Right kidney (tissue), 9 donors: ENCODE measurements around the gene MTLN.
"Not testable (repeated sequence)": the region's sequence is repeated elsewhere in the genome, so short reads cannot be mapped to it uniquely, and the experiment has no call there.

ENCODE experiments used
- DNase-seq: peaks from one replicate; pipeline ENCODE4 v3.0.0-alpha.2; 2016
- long read RNA-seq, 8 donors: transcript quantifications; one replicate each; lab custom pipeline, GENCODE V29; 2026

MTLN gene, protein sequence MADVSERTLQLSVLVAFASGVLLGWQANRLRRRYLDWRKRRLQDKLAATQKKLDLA
- long read RNA-seq, donor 1, transcript MTLN-203 (2 exons, 441 nt), result major isoform, 76 of 77 reads
- long read RNA-seq, donor 1, partial matches to known transcripts, result 0 of 77 reads
- long read RNA-seq, donor 1, other reads (novel, unspliced or antisense), result 0 of 77 reads
- long read RNA-seq, donor 2, transcript MTLN-203 (2 exons, 441 nt), result major isoform, 44 of 44 reads
- long read RNA-seq, donor 2, partial matches to known transcripts, result 0 of 44 reads
- long read RNA-seq, donor 2, other reads (novel, unspliced or antisense), result 0 of 44 reads
- long read RNA-seq, donor 3, transcript MTLN-203 (2 exons, 441 nt), result major isoform, 25 of 25 reads
- long read RNA-seq, donor 3, partial matches to known transcripts, result 0 of 25 reads
- long read RNA-seq, donor 3, other reads (novel, unspliced or antisense), result 0 of 25 reads
- long read RNA-seq, donor 4, transcript MTLN-203 (2 exons, 441 nt), result major isoform, 37 of 37 reads
- long read RNA-seq, donor 4, partial matches to known transcripts, result 0 of 37 reads
- long read RNA-seq, donor 4, other reads (novel, unspliced or antisense), result 0 of 37 reads
- long read RNA-seq, donor 5, transcript MTLN-203 (2 exons, 441 nt), result major isoform, 32 of 32 reads
- long read RNA-seq, donor 5, partial matches to known transcripts, result 0 of 32 reads
- long read RNA-seq, donor 5, other reads (novel, unspliced or antisense), result 0 of 32 reads
- long read RNA-seq, donor 6, transcript MTLN-203 (2 exons, 441 nt), result major isoform, 45 of 45 reads
- long read RNA-seq, donor 6, partial matches to known transcripts, result 0 of 45 reads
- long read RNA-seq, donor 6, other reads (novel, unspliced or antisense), result 0 of 45 reads
- long read RNA-seq, donor 7, transcript MTLN-203 (2 exons, 441 nt), result major isoform, 50 of 50 reads
- long read RNA-seq, donor 7, partial matches to known transcripts, result 0 of 50 reads
- long read RNA-seq, donor 7, other reads (novel, unspliced or antisense), result 0 of 50 reads
- long read RNA-seq, donor 8, transcript MTLN-203 (2 exons, 441 nt), result major isoform, 41 of 41 reads
- long read RNA-seq, donor 8, partial matches to known transcripts, result 0 of 41 reads
- long read RNA-seq, donor 8, other reads (novel, unspliced or antisense), result 0 of 41 reads

DNA sequence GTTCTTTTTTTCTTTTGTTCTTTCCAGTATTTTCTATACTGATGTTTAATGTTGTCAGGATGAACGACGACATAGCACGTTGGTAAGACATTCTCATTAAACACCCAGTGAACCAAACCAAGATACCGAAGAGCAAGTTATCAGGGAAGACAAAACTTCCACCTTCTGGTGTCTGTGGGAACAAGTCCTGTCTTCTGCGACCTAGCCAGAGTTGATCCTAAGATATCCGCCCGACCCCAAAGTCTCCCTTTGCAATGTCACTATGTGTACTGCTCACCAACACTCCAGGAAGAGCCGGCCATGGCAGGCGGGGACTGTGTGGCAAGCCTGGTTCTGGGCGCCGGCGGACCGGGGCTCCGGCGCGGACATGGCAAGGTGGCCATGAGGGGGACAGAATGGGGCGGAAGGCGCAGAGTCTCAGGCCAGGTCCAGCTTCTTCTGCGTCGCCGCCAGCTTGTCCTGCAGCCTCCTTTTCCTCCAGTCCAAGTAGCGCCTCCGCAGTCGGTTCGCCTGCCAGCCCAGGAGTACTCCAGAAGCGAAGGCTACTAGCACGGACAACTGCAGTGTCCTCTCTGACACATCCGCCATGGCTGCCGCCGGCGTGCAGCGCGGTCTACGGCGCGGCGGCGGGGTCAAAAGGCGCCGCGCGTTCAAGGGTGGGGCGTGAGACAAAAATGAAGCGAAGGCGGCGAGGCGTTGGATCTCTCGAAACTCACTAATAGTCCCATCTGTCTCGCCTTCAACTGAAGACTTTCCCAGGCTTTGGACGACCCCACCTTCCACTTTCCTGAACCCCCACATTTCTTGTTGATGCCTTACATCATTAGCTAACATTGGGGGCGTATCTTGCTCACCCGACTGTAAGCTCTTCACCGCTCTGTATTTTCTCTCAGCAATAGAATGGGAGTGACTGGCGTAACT lies at the start of gene MTLN:
Gene MTLN (minus strand): TSS at position 610 of the 921 bp plus-strand sequence. CDS start 22 bp downstream, at position 588.
- DNase-seq, result peak; percentile 97

DNA sequence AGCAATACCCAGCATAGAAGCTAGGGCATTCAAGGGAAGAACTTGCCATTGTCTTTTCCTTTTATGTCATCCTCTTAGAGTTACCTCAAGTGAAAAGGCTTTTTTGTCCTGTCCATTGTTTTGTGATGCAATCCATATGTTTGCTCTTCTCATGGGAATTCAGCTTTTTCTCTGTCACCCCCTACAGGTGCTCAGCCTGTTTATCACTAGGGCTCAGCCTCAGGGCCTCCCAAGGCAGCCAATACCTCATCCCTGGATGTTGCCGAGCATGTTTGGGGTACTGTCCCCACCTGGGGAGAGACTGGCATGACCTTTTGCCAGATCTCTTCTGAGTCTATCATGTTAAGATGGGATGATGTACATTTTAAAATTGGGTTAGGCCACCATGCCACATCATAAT lies 49.6 kb upstream of the MTLN start:
- DNase-seq, result not testable (repeated sequence)

DNA sequence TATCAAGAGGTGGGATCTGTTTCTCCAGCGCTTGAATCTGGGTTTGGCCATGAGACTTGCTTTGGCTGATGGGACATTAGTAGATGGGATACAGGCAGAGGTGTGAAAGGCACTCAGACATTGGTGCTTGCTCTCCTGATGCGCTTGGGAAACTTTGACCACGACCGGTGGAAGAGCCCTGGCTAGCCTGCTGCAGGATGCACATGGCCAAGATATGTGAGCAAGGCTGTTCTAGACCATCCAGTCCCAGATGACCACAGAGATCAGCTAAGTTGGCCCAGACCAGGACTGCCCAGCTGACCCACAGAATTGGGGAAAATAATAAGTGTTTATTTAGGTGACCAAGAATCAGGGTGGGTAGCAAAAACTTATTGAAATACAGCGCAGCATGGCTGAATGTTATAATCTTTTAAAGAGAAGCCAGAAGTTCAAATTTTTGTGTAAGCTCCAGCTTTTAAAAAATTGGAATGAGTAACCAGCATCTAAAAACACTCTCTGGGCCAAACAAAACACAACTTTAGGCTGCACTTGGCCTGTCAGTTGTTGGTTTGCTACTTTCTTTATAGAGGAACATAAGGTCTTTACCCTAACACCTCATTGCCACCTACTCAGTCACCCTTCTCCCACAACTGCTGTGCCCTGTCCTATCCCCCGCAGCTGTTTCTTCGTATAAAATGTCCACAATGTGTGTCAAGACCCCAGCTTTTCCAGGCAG lies 35.9 kb upstream of the MTLN start:
- not testable (repeated sequence) for DNase-seq

DNA sequence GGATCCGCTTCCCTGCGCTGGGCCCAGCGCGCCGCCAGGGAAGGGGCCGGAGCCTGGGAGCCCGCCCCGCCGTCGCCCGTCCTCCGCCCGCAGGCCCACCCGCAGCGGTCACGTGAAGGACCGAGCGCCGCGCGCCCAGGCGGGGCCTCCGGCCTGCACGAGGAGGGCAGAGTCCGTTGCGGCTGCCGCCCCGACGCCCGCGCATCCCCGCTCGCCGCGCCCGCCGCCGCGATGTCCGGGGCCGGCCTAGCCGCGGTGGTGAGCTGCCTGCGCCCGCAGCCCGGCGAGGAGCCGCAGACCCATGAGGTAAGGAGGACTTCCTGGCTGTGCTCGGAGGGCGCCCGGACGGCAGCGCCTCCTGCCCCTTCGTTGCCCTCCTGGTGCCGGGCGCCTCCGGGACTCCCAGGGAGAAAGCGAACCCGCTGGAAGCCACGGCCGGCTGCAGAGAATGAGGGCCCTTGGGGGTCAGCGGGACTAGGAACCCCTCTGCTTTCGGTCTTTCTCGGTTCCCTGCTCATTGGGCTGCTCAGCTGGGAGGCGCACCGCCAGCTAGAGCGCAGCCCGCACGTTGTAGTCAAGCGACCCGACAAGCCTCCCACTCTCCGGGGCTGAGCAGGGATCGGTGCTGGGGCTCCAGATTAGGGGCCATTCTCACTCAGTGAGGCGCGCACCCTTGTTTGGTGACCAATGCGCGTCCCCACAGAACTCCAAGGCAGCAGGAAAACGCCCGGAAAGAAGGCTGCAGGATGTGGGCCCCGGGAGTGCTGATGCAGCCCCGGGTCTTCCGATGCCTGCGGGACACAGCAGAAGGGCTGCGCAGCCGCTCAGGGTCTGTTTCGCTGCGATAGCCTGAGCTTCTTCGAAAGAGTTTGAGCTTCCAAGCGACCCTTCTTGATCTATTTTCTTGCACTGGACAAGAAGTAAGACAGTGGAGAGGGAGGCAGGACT lies 33.4 kb upstream of the MTLN start:
- DNase-seq, result not testable (repeated sequence)

DNA sequence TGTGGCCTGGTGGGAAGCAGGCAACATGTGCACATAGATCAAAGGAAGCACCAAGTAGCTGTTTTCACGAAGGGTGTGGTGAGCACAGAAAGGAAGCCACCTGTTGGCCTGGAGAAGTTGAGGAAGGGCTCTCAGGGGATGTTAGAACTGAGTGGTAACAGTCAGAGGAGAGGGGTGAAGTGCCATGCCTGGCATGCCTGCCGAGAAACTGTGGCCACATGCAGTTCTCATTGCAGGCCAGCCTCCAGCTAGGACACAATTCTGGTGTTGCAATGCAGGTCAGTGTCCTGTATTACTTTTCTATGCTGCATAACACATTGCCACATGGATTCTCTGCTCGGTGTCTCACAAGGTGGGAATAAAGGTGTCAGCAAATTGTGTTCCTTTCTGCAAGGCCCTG lies 30.9 kb upstream of the MTLN start:
- not testable (repeated sequence) for DNase-seq

DNA sequence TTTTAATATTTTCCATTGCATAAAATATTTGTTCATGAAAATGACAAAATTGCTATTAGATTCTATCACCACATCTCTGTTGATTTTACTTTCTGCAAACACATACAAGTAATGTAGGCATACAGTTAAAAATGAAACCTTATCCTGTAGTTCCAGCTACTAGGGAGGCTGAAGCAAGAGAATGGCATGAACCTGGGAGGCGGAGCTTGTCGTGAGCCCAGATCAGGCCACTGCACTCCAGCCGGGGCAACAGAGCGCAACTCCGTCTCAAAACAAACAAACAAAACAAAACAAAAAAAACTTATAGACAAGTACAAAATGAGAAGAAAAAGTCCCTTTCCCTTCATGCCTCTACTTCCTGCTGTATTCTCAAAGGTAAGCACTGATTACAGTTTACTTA lies 22.2 kb upstream of the MTLN start:
- DNase-seq, result not testable (repeated sequence)

DNA sequence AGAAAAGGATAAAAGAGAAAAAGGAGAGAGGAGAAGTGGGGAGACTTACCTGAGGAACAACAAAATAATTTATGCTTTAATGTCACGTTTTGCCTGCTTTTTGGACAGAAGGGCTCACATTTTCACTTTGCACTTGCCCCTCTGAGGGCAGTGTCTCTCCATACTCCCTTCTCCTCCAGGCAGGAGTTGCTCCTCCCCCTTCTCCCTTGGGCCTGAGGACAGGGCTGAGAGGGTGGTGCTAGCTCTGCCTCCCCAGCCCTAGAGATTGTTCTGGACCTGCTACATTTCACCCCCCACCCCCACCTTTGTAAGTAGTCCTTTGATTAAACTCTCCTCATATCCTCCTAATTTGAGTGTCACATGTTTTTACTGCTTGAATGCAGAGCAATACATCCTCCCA lies 17.5 kb upstream of the MTLN start:
- not testable (repeated sequence) for DNase-seq

DNA sequence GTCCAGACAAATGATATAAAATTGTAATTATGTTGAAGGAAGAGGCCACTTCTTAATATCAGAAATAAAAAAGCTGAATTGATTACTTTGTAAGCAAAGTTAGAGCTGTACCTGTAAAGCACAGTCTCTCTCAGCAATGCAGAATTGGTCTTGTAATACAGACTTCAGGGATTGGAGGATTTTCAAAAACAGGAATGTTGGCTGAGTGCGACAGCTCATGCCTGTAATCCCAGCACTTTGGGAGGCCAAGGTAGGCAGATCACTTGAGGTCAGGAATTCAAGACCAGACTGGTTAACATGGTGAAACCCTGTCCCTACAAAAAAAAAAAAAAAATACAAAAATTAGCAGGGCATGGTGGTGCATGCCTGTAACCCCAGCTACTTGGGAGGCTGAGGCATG lies 10.3 kb upstream of the MTLN start:
- not testable (repeated sequence) for DNase-seq

DNA sequence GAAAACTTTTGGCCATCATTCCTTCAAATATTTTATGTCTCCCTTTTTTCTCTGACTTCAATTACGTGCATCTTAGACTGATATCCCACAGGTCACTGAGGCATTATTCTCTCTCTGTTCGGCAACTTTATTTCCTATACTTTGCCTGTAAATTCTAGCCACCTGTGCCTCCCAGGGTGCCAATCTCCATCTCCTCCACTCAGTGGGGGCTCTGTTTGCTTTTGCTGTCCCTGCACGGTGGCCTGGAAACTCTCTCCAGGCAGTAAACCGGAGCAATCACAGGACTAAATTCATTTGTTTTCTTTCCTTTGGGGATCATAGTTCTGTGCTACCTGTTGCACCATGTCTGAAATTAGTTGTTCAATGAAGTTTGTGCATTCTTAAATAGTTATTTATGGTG lies 9.6 kb upstream of the MTLN start:
- no peak for DNase-seq

DNA sequence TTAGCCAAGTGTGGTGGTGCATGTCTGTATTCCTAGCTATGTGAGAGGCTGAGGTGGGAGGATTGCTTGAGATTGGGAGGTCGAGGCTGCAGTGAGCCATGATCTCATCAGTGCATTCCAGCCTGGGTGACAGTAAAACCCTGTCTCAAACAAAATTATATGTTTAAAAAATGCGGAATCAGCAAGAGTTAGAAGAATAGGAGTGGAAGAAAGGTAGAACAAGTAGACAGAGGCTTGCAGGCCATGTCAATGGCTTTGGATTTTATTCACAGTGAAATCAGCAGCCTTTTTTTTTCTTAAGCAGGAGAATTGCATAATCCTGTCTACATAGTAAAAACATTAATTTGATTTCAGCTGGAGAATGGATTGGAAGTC lies 7.8 kb upstream of the MTLN start:
- DNase-seq, result no peak

DNA sequence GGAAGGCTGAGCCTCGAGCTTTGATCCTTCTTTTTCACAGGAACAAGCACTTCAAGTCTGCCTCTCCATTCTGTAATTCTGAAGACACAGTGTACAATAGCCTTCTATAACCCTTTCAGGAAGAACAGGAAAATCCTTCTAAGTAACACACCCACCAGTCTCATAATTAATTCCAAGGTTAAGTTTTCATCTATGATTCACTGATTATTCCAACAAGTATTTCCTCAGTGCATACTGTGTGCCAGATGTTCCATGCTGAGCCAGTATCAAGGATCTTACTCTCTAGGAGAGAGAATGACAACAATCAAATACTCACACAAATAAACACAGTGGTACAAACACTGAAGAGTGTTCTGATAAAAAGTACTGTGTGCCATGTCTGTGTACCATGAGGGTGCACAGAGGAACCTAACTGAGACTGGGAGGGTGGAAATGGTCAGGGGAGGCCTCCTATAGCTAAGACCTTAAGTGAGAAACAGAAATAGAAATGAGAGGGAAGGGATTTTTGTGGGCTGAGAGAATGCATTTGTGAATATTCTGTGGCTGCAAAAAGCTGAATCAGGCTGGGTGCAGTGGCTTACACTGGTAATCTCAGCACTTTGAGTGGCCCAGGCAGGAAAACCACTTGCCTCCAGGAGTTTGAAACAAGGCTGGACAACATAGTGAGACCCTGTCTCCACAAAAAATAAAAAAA lies 7.3 kb upstream of the MTLN start:
- no peak for DNase-seq

DNA sequence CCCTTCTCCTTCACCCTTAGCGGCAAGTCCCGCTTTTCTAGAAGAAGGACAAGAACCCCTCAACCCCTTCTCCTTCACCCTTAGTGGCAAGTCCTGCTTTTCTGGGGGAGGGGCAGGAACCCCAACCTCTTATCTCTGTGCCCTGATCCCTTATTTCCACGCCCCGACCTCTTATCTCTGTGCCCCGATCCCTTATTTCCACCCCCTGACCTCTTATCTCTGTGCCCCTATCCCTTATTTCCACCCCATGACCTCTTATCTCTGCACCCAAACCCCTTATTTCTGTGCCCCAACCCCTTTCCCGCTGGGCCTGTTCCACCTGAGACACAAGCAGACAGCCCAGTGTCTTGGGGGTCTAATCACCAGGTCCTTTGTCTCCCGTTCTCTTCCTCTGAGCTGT lies 6.5 kb upstream of the MTLN start:
- DNase-seq, result not testable (repeated sequence)

DNA sequence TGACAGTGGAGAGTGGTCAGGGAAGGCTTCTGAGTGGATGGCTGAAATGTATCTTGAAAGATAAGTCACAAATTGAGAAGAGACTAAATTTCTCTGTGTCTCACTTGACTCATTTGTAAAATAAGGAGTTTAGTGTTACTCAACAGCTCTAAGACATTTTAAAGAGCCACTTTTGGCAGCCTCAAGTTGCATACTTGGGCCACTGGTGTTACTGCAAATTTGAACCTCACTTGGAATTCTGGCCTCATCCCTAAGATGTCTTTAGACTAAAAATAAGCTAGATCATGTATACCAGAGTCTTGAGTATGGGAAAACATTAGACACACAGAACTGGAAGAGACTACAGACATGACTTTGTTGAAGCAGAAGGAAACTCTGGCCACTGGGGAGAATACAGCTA lies 4.5 kb upstream of the MTLN start:
- no peak for DNase-seq

DNA sequence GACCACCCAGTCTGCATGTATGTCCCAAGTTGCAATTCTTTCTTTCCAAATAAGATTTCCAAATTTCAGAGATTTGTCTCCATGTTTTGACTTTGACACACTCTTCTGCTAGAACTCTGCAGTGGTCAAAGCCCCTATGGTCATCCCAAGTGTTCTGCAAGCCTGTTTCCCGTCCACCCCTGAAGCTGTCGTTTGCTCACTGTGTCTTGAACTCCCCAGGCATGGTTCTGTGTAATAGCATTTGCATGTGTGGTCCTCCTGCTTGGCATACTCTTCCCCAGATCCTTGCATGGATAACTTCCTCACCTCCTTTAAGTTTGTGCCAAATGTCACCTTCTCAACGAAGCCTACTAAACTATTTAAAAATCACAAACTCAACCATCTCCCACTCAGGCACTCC lies 3.9 kb upstream of the MTLN start:
- DNase-seq, result no peak

DNA sequence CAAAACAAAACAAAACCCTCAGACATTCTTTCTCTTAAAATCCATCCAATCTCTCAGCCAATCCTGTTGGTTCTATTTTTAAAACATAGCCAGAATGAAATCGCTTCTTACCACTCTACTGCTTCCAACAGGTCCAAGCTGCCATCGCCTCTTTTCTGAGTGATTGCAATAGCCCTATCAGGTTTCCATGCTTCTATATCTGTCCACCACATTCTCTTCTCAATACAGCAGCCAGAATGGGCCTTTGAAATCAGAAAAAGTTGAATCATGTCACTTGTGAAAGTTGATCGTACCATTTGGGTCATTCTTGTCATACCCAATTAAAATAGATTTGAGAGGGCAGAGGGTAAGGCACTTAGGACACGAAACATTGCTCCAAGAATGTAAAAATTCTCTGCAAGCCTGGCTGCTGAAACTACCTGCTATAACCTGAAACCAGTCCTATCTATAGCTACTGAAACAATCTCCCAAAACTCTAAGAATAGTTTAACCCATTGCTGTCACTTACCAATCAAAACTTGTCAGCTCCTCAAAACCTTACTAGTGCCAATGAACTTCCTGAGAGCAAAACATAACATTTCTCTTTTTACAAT lies 3.3 kb upstream of the MTLN start:
- no peak for DNase-seq

DNA sequence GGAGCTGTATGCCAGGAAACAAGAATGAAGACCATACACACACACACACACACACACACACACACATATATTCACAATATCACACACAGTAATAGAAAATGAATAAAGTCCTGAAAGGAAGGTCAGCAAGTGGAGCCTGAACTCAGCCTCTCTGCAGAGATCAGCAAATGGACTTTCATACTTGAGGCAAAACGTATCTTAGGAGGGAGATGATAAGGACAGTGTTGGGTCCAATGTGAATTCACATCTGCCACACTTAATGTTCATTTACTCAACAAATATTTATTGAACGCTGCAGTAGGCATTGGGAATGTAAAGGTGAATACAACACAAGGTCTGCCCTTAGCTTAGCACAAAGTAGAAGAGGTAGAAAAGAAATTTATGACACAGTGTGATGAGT lies 2.7 kb upstream of the MTLN start:
- DNase-seq, result no peak

DNA sequence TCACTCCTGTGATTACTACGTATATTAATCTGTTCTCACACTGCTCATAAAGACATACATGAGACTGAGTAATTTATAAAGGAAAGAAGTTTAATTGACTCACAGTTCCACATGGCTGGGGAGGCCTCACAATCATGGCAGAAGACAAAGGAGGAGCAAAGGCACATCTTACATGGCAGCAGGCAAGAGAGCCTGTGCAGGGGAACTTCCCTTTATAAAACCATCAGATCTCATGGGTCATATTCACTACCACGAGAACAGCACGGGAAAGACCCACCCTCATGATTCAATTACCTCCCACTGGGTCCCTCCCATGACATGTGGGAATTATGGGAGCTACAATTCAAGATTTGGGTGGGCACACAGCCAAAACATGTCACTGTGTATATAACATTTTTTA lies 1.2 kb upstream of the MTLN start:
- not testable (repeated sequence) for DNase-seq

DNA sequence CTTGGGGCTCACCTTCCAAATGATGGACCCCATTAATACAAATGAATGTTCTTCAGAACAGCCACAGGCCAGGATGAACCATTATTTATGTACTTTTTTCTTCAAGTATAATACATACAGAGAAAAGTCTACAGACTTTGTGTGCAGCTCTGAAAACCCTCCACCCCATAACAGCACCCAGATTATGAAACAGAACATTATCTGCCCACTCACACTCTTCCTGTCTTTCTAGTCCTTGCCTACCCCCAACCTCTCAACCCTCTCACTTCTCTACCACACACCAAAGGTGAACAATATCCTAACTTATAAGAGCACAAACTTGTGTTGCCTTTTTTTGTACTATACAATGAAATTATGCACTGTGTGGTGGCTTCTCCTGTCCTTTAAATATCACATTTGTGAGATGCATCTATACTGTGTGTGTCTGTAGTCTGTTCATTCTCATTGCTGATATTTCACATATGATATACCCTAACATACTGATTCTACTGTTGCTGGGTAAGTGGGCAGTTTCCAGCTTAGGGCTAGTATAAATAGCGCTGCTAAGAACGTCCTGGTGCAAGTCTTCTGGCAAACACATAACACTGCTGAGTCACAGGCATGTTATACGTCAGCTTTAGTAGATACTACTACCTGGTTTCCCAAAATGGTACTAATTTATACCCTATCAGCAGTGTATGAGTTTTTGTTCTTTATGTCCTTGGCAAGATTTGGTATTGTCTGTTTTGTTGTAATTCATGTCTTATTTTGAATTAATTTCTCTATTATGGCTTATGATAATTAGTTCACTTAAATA lies 6.5 kb downstream of the MTLN start:
- no peak for DNase-seq
